Measurements from ENCODE around the gene C16orf89.
A peak's percentile ranks its signal among the peaks of the same experiment; 100 is the strongest.
"Not testable (repeated sequence)": the region's sequence is repeated elsewhere in the genome, so short reads cannot be mapped to it uniquely, and the experiment has no call there.

The C16orf89 gene, protein sequence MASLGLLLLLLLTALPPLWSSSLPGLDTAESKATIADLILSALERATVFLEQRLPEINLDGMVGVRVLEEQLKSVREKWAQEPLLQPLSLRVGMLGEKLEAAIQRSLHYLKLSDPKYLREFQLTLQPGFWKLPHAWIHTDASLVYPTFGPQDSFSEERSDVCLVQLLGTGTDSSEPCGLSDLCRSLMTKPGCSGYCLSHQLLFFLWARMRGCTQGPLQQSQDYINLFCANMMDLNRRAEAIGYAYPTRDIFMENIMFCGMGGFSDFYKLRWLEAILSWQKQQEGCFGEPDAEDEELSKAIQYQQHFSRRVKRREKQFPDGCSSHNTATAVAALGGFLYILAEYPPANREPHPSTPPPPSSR

DNA sequence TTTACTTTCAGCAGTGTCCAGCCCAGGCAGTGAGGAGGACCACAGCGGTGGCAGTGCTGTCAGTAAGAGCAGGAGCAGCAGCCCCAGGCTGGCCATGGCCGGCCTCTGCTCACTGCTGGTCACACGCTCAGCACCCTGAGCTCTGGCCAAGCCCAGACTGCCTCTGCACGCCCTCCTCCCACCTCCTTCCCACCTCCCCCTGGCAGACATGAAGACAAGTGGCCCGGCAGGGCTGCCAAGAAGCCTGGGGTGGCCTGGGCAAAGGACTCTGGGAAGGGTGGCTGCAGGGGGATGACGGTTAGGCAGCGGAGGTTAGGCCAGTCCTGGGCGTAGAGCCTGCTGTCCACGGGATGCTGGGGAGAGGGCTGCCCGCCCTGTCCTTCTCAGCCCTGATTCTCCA is at the start of gene C16orf89:
Gene C16orf89, minus strand, starts transcription at position 144 of the 400 bp plus-strand sequence. Its CDS starts 48 bp downstream, at position 96.
- DNase-seq (ENCODE audit: low spot score) = no peak

DNA sequence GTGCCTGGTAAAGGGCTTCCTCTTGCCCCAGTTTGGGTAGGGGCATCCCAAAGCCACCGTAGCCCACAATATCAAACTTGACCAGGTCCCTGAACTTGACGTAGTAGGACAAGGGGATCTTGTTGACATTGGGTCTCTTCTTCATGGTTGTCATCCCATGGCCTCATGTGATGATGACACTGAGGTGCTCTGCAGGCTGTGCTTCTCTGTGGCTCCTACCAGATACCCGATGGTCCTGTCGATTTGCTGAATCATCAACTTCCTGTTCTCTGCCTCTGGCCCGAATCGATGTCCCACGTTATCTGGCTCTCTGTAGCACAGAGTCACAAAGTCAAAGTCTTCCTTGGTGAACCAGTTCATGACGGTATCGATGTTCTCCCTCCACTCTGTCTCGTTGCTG is 45.2 kb upstream of the C16orf89 start:
- DNase-seq (ENCODE audit: low spot score) = not testable (repeated sequence)

DNA sequence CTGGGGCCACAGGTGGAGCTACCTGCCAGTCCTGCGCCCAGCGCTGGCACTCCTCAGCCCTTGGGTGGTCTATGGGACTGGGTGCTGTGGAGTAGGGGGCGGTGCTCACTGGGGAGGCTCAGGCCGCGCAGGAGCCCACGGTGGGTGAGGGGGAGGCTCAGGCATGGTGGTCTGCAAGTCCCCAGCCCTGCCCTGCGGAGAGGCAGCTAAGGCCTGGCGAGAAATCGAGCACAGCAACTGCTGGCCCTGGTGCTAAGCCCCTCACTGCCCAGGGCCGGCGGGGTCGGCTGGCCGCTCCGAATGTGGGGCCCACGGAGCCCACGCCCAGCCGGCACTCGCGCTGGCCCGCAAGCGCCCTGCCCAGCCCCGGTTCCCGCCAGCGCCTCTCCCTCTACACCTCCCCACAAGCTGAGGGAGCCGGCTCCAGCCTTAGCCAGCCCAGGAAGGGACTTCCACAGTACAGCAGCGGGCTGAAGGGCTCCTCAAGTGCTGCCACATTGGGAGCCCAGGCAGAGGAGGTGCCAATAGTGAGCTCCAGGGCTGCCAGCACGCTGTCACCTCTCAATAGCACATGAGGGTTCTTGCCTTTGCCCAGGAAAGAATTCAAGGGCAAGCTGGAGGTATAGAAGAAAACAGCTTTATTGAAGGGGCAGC is 42.9 kb upstream of the C16orf89 start:
- no peak for DNase-seq (ENCODE audit: low spot score)

GRCh38 chr16:5105039-5105438 is 39.3 kb upstream of the C16orf89 start:
- not testable (repeated sequence) for DNase-seq (ENCODE audit: low spot score)

DNA sequence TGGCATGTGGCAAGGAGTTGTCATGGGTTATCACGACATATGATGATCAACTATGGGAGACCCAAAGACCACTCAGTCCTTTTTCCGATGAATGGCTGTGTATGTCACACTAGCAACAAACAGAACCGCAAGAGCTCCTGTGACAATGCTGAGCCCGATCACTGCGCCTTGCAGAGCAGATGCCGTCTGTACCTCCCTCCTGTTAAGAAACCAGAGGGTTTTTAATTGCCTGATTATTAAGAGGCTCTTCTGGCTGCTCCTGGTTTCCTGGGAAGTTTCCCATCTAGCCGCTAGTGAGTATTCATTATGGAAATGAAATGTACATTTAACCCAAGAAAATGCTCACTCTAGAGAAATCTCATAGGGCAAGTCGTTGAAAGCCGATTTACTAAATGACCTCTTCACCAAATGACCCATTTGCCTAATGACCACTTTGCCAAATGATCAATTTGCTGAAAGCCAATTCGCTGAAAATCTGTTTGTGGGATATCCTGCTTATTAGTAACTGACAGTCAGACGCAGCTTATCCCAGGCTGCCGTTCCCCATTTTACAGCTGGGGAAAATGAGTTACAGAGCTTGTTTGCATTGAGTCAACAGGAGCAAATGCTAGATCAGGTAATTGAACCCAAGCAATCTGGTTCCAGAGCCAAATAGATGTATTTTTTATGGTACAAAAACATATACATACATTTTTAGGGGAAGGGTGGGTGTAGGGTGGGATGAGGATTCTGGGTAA is 37.7 kb upstream of the C16orf89 start:
- DNase-seq (ENCODE audit: low spot score) = not testable (repeated sequence)

GRCh38 chr16:5099174-5099573 is 33.4 kb upstream of the C16orf89 start:
- not testable (repeated sequence) for DNase-seq (ENCODE audit: low spot score)

- DNase-seq (ENCODE audit: low spot score) = peak; percentile 51
Measured at GRCh38 chr16:5098221-5099159, 32.7 kb upstream of the C16orf89 start.

DNA sequence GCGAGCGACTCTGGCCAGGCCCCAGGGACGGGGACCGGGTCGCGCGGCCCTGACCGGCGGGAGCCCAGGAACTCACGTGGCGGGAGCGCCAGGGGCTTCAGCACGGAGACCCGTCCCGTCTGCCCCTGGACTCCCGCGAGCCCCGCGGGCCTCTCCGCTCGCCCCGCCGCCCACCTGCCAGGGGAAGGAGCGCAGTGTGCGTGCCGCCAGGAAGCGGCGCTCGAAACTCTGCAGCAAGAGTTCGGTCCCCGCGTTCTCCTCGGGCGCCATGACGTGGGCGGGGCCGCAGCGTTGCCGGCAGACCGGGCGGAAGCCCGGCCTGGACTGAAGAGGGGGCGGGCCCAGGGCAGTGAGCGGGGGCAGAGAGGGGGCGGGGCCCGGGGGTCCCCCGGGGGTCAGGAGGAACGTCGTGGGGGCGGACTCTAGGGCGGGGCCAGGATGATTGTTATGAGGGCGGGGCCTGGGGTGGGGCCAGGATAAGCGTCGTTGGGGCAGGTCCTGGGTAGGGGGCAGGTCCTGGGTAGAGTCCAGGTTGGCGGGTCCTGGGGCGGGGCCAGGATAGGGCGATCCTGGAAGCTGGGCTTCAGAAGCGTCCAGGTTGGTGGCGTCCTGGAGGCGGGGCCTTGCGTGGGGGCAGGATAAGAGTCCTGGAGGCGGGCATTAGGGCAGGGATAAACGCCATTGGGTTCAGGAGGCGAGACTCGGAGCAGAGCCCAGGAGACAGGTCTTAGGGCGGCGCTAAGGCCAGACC is 31.9 kb upstream of the C16orf89 start, which contains the start of gene EEF2KMT:
Gene EEF2KMT, minus strand, starts transcription at position 326 of the 751 bp plus-strand sequence. Its CDS starts 56 bp downstream, at position 270.
- DNase-seq (ENCODE audit: low spot score) = peak; percentile 87

DNA sequence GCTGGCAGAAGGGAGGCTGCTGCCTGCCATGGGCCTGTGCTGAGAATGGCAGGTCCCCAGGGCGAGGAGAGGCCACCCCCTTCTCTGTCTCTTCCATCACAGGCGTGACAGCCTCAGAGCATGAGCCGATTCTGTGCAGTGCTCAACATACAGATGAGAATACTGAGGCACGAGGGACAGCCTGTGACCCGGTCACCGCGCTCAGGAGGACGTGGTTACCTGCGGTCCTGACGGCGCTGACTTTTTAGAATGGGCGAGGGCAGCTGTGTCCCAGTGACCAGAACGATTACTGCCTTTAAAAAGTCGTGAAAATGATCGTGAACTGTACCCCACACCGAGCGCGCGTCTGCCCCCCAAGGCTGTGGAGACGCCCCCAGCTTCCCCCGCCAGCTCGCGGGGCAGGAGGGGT is 31.3 kb upstream of the C16orf89 start:
- peak; percentile 38 for DNase-seq (ENCODE audit: low spot score)

DNA sequence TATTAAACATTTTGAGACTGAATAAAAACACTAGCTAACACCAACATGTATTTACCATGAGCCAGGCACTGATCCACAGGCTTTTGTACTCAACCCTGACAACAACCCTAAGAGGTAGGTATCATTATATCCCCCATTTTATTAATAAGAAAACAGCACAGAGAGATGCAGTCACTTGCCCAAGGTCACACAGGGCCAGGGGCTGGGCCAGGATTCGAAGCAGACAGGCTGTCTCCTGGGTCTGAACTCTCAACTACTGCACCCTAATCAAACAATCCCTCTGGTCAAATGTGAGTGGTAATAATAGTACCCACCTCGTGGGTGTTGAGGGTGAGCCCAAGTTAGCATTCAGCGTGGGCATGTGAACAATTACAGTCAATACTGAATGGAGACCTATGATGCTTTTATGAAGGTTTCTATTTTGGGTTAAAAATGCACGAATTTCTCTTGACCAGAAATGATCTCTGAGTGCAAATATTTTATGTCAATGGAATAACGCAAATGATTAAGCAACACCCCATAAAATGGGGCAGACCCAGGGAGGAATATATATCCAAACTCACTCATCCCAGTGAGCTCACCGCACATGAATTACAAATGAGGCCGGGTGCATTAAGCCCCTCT is 30.8 kb upstream of the C16orf89 start:
- DNase-seq (ENCODE audit: low spot score) = not testable (repeated sequence)

- DNase-seq (ENCODE audit: low spot score) = not testable (repeated sequence)
Measured at GRCh38 chr16:5095145-5095830, 29.5 kb upstream of the C16orf89 start.

- DNase-seq (ENCODE audit: low spot score) = not testable (repeated sequence)
Measured at GRCh38 chr16:5093746-5094145, 28.0 kb upstream of the C16orf89 start.

GRCh38 chr16:5093081-5093480 is 27.3 kb upstream of the C16orf89 start:
- DNase-seq (ENCODE audit: low spot score) = not testable (repeated sequence)

DNA sequence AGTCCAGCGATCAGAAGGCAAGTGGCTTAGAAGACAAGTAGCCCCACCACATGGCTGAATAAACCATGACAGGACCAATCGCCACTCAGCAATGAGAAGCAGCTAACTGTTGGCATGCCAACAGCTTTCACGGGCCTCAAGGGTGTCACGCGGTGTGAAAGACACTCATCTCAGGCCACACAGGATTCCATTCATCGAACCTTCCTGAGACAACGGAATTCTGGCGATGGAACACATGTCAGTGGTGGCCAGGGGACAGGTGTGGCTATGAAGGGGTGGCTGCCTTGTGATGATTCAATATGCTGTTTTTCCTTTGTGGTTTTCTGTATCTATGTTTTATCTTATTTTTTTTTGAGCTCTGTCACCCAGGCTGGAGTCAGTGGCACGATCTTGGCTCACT is 24.8 kb upstream of the C16orf89 start:
- not testable (repeated sequence) for DNase-seq (ENCODE audit: low spot score)

- DNase-seq (ENCODE audit: low spot score) = not testable (repeated sequence)
Measured at GRCh38 chr16:5089911-5090555, 24.3 kb upstream of the C16orf89 start.

GRCh38 chr16:5088936-5089335 is 23.2 kb upstream of the C16orf89 start:
- DNase-seq (ENCODE audit: low spot score) = not testable (repeated sequence)

DNA sequence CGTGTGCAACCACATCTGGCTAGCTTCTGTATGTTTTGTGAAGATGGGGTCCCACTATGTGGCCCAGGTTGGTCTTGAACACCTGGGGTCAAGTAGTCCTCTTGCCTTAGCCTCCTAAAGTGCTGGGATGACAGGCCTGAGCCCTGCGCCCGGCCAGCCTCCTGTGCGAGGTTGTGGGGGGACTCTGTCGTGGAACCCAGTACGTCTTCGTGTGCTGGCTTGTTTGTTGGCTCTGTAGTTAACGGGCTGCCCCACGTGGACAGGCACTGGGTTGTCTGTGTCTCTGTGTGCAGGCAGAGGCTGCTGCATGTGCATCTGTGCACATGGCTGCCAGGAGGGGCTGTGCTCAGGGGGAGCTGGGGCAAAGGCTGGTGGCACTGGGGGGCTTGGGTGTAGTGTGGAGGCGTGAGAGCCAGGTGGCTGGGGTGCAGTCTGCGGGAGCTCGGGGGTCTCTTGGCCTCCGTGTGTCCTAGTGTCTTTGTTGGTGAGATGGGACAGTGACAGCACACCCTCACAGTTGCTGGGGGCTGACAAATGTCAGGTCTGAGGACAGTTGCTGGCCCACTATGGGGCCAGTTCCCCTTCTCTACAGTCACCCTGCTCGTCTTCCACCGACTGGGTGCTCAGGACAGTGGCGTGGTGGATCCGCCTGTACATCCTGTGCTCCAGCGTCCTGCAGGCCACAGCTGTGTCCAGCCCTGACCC is 22.5 kb upstream of the C16orf89 start:
- DNase-seq (ENCODE audit: low spot score) = not testable (repeated sequence)

GRCh38 chr16:5085716-5086115 is 20.0 kb upstream of the C16orf89 start:
- DNase-seq (ENCODE audit: low spot score) = not testable (repeated sequence)
